Measurements from ENCODE around the gene RADIL. TPM values are rescaled to one million over a fixed set of nuclear protein-coding genes. Genes with fewer than 3 reads are reported as not detected.

The RADIL gene
- total RNA-seq, 4 donors from 2014 or later = 1.0 to 10.1 (median 6.6) TPM

DNA sequence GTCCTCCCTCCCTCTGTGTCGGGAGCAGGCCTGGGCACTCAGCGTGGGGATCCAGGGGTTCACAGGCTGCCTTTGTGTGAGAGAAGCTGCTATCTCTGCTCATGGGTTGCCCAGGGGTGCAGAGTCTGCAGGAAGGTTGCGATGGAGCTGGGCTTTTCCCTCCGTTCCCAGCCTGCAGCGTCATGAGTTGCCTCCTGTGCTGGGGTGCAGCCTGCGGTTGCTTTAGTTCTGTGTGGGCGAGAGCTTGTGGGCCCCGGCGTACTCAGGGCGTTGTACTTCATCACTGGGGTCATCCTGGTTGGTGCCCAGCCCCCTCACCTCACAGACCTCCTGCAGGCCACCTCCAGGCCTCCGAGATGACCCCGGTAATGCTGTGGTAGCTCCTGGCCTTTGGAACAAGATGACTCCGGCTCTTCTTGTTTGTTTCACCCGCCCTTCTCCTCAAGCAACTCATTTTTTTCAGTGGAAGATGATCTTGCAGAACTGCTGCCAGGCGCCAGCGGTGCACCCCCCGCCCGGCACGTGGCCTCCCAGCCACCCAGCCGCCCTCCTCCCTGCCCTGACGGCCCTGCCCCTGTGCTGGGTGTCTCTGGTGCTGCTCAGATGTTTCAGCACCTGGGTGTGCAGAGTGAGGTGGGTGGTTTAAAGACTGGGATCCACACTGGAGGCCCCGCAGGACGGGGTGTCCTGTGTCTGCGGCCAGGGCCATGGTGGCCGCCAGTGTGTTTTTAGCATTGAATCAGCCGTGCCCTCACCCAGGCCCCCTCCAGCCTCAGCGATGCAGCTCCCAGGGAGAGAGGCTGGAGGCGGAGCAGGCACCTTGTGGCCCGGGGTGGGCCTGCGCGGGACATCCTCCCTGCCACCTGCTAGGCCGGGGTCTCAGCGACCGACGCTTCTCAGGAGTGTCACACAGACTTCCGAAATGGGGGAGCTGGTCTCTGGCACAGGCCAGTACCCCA lies 100.9 kb downstream of the RADIL start:
- H3K27ac ChIP-seq = no peak overlapping the region
- no peaks in the 10 kb centered on the region for H3K36me3 ChIP-seq
- intact Hi-C loops (cut with DNase I; ENCODE audit: low total_unique reads) = no loop called here
- no peaks in the 10 kb centered on the region for H3K9me3 ChIP-seq
- no peak for DNase-seq
- no peak overlapping the region for H3K4me3 ChIP-seq
- no peaks in the 10 kb centered on the region for H3K27me3 ChIP-seq
- no peaks in the 10 kb centered on the region for H3K4me1 ChIP-seq
- no peak for TF ChIP-seq POLR2A (IDR thresholded peaks at IDR 0.05)
- TF ChIP-seq, protein P1, sequence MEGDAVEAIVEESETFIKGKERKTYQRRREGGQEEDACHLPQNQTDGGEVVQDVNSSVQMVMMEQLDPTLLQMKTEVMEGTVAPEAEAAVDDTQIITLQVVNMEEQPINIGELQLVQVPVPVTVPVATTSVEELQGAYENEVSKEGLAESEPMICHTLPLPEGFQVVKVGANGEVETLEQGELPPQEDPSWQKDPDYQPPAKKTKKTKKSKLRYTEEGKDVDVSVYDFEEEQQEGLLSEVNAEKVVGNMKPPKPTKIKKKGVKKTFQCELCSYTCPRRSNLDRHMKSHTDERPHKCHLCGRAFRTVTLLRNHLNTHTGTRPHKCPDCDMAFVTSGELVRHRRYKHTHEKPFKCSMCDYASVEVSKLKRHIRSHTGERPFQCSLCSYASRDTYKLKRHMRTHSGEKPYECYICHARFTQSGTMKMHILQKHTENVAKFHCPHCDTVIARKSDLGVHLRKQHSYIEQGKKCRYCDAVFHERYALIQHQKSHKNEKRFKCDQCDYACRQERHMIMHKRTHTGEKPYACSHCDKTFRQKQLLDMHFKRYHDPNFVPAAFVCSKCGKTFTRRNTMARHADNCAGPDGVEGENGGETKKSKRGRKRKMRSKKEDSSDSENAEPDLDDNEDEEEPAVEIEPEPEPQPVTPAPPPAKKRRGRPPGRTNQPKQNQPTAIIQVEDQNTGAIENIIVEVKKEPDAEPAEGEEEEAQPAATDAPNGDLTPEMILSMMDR (IDR thresholded peaks at IDR 0.05) = no peak

GRCh38 chr7:4781366-4782069 lies 102.0 kb downstream of the RADIL start:
- H3K27me3 ChIP-seq = no peaks in the 10 kb centered on the region
- H3K4me1 ChIP-seq = no peaks in the 10 kb centered on the region
- TF ChIP-seq, protein P1 (IDR thresholded peaks at IDR 0.05) = no peak
- no peak for TF ChIP-seq POLR2A (IDR thresholded peaks at IDR 0.05)
- DNase-seq = no peak
- H3K36me3 ChIP-seq = no peaks in the 10 kb centered on the region
- no peaks in the 10 kb centered on the region for H3K9me3 ChIP-seq
- no peak overlapping the region for H3K4me3 ChIP-seq
- H3K27ac ChIP-seq = no peak overlapping the region
- intact Hi-C loops (cut with DNase I; ENCODE audit: low total_unique reads) = no loop called here

DNA sequence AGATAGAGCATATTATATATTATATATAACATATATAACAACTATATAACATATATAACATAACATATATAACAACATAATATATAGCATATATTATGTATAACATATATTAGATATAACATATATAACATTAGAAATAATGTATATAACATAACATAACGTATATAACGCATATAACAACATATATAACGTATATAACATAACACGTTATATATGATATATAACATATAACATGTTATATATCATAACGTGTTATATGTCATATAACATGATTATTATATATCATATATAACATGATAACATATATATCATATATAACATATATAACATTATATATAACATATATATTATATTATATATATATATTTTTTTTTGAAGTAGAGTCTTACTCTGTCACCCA lies 104.4 kb downstream of the RADIL start:
- no peaks in the 10 kb centered on the region for H3K4me1 ChIP-seq
- no peaks in the 10 kb centered on the region for H3K9me3 ChIP-seq
- H3K27ac ChIP-seq = no peak overlapping the region
- H3K4me3 ChIP-seq = no peak overlapping the region
- TF ChIP-seq, protein P1 (IDR thresholded peaks at IDR 0.05) = no peak
- TF ChIP-seq POLR2A (IDR thresholded peaks at IDR 0.05) = no peak
- no peak for DNase-seq
- no peaks in the 10 kb centered on the region for H3K36me3 ChIP-seq
- intact Hi-C loops (cut with DNase I; ENCODE audit: low total_unique reads) = no loop called here
- no peaks in the 10 kb centered on the region for H3K27me3 ChIP-seq

DNA sequence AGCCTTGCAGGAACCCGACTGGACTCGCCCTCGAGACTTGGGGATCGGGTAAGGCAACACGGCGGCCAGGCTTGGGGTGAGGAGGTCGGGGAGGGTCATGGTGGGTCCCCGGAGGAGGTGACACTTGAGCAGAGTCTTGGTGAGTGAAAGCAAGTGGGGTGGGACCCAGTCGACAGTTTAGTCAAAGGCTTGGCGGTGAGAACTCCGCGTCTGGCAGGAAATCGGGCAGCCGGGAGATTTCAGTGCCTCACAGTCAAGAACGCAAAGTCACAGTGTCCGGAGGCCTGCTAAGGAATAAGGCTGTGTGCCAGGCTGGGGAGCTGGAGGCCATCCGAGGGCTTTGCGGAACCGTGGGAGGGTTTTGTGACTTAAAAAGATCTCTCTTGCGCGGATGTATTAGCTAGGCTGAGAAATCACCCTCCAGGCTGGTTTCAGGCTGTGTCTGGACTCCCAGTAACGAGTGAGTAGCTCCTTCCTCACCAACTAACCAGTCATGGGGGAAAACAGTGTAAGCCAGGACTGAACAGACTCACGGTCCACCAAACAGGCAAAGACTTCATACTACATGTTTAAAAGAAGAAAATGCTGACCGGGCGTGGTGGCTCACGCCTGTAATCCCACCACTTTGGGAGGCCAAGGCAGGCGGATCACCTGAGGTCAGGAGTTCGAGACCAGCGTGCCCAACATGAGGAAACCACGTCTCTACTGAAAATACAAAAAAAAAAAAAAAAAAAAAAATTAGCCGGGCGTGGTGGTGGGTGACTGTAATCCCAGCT lies 107.5 kb downstream of the RADIL start:
- intact Hi-C loops (cut with DNase I; ENCODE audit: low total_unique reads) = no loop called here
- peaks cover 0 to 2% of the 10 kb centered on the region in 2 donors for H3K4me1 ChIP-seq

More for the DNA sequence above, 107.5 kb downstream of the RADIL start:
- DNase-seq = no peak
- peak overlapping the region; percentile 85 to 90 for H3K4me3 ChIP-seq
- TF ChIP-seq, protein P1 (IDR thresholded peaks at IDR 0.05) = no peak
- no peak for TF ChIP-seq POLR2A (IDR thresholded peaks at IDR 0.05)
- peak overlapping the region; percentile 94 to 95 for H3K27ac ChIP-seq
- no peaks in the 10 kb centered on the region for H3K27me3 ChIP-seq
- H3K36me3 ChIP-seq = no peaks in the 10 kb centered on the region
- no peaks in the 10 kb centered on the region for H3K9me3 ChIP-seq

Data from uterus (tissue), 4 donors.